CD14-positive monocyte (primary cell): ENCODE results near the gene FRMD4A. TPM values are rescaled to one million over a fixed set of nuclear protein-coding genes. Genes with fewer than 3 reads are reported as not detected.
A peak's percentile ranks its signal among the peaks of the same experiment; 100 is the strongest.

Experiments used
- DNase-seq, 3 donors: peaks; one replicate each; pipeline ENCODE4 v3.0.0-alpha.2; 2011 to 2022
- H2AFZ ChIP-seq: 2 replicates; pipeline ENCODE4 v1.6.0; 2012; ENCODE audit warnings: mild to moderate bottlenecking, low read depth, low read length, inconsistent platforms; ENCODE audit not compliant: insufficient read depth, poor library complexity, severe bottlenecking
- H3K27ac ChIP-seq, 2 donors: 1 replicate in 1 of 2; 2 replicates in 1 of 2; pipeline ENCODE4 v1.5.1; 2012 to 2013; ENCODE audit warnings: low read length in 2 of 2, control low read depth in 1 of 2, inconsistent platforms in 1 of 2, low read depth in 1 of 2, mild to moderate bottlenecking in 1 of 2
- H3K27me3 ChIP-seq, 2 donors: one replicate each; pipeline versions ENCODE4 v1.6.0 to v1.6.1; 2011 to 2013; ENCODE audit warnings: low read length in 2 of 2; ENCODE audit not compliant: control insufficient read depth in 2 of 2, insufficient read depth in 2 of 2
- H3K36me3 ChIP-seq, 2 donors: replicated peaks in 1 of 2; 1 replicate in 1 of 2; 2 replicates in 1 of 2; pipeline versions ENCODE4 v1.5.1 to v1.6.1; 2012 to 2013; ENCODE audit warnings: low read length in 2 of 2, control low read depth in 1 of 2, inconsistent platforms in 1 of 2, mild to moderate bottlenecking in 1 of 2; ENCODE audit not compliant: insufficient read depth in 2 of 2, control insufficient read depth in 1 of 2
- H3K4me1 ChIP-seq, 2 donors: 1 replicate in 1 of 2; 2 replicates in 1 of 2; pipeline versions ENCODE4 v1.5.1 to v1.6.1; 2012 to 2013; ENCODE audit warnings: low read length in 2 of 2, control low read depth in 1 of 2, inconsistent platforms in 1 of 2, mild to moderate bottlenecking in 1 of 2, moderate library complexity in 1 of 2; ENCODE audit not compliant: insufficient read depth in 2 of 2, control insufficient read depth in 1 of 2
- H3K4me2 ChIP-seq: replicated peaks from 2 replicates; pipeline ENCODE3; 2012; ENCODE audit warnings: low read length, moderate library complexity, mild to moderate bottlenecking; ENCODE audit not compliant: poor library complexity, severe bottlenecking; ENCODE audit errors: extremely low read depth
- H3K4me3 ChIP-seq, 3 experiments: fragments of 200-600 bp in 1 of 3; sonication (generic) in 1 of 3; replicated peaks in 1 of 3; 1 replicate in 2 of 3; 2 replicates in 1 of 3; pipeline ENCODE4 v1.5.1; 2011 to 2013; ENCODE audit warnings: low read length in 3 of 3, mild to moderate bottlenecking in 3 of 3, control low read depth in 2 of 3, low read depth in 2 of 3, inconsistent platforms in 1 of 3, moderate library complexity in 1 of 3
- H3K79me2 ChIP-seq: 2 replicates; pipeline ENCODE4 v1.6.0; 2012; ENCODE audit warnings: mild to moderate bottlenecking, control low read depth, inconsistent platforms, low read length, moderate library complexity; ENCODE audit not compliant: insufficient read depth
- H3K9ac ChIP-seq: 2 replicates; pipeline ENCODE4 v1.6.0; 2017; ENCODE audit warnings: low read length, mild to moderate bottlenecking; ENCODE audit not compliant: insufficient read depth, poor library complexity, severe bottlenecking
- H3K9me3 ChIP-seq, 2 donors: replicated peaks in 1 of 2; 1 replicate in 1 of 2; 2 replicates in 1 of 2; pipeline versions ENCODE4 v1.5.1 to v1.6.1; 2012 to 2013; ENCODE audit warnings: low read length in 2 of 2, control low read depth in 1 of 2; ENCODE audit not compliant: control insufficient read depth in 1 of 2, insufficient read depth in 1 of 2
- H4K20me1 ChIP-seq: 2 replicates; pipeline ENCODE4 v1.6.0; 2012; ENCODE audit warnings: mild to moderate bottlenecking, low read length, control low read depth, moderate library complexity; ENCODE audit not compliant: insufficient read depth
- H3K27ac Mint-ChIP-seq, 7 donors: one replicate each; pipeline ENCODE4 v1.8.0; 2020; ENCODE audit warnings: mild to moderate bottlenecking in 7 of 7, mixed read lengths in 7 of 7, moderate library complexity in 6 of 7, inconsistent platforms in 2 of 7
- H3K27me3 Mint-ChIP-seq, 3 donors: one replicate each; pipeline ENCODE4 v1.8.0; 2021 to 2022; ENCODE audit warnings: low read depth in 3 of 3, mild to moderate bottlenecking in 3 of 3, mixed read lengths in 3 of 3, moderate library complexity in 3 of 3, inconsistent platforms in 1 of 3
- H3K36me3 Mint-ChIP-seq, 2 donors: one replicate each; pipeline ENCODE4 v1.8.0; 2020; ENCODE audit warnings: mixed read lengths in 2 of 2, inconsistent platforms in 1 of 2, mild to moderate bottlenecking in 1 of 2
- H3K4me1 Mint-ChIP-seq: one replicate; pipeline ENCODE4 v1.8.0; 2020; ENCODE audit warnings: mild to moderate bottlenecking, mixed read lengths
- H3K4me3 Mint-ChIP-seq, 2 donors: one replicate each; pipeline ENCODE4 v1.8.0; 2020; ENCODE audit warnings: mild to moderate bottlenecking in 2 of 2, mixed read lengths in 2 of 2, moderate library complexity in 1 of 2
- H3K9me3 Mint-ChIP-seq, 7 donors: one replicate each; pipeline ENCODE4 v1.8.0; 2020 to 2022; ENCODE audit warnings: mixed read lengths in 7 of 7, mild to moderate bottlenecking in 6 of 7, moderate library complexity in 6 of 7, inconsistent platforms in 2 of 7
- WGBS: methylation state at CpG from one replicate; pipeline ENCODE4 v1.1.5; 2013; ENCODE audit warnings: missing lambda C conversion rate; ENCODE audit not compliant: insufficient coverage; 5-methylcytosine and 5-hydroxymethylcytosine counted together
- intact Hi-C, 2 donors: fragments of 100-400 bp; cut with micrococcal nuclease; formaldehyde crosslinking; loops; one replicate each; pipeline versions ENCODE4 v1.15.0 to v1.15.1; 2023
- polyA plus RNA-seq, 3 donors: library from polyadenylated mRNA; depleted of rRNA in 1 of 3; unstranded in 2 of 3; stranded (reverse) in 1 of 3; fragments of 300-500 nt in 2 of 3; fragments of >200 nt in 1 of 3; fragmentation: Illumina TruSeq in 2 of 3; gene quantifications; 1 replicate in 2 of 3; 2 replicates in 1 of 3; pipeline ENCODE4 v1.2.3, GENCODE V29; 2012 to 2021
- TF ChIP-seq, protein P1 (sequence below): fragments of 200-600 bp; IDR thresholded peaks from one replicate; pipeline ENCODE4 v1.8.0; 2022; ENCODE audit warnings: antibody characterized with exemption, mild to moderate bottlenecking

The FRMD4A gene
- polyA plus RNA-seq, 3 donors = 0.12 TPM; not detected in 2

GRCh38 chr10:13652860-13653259 lies 677.9 kb downstream of the FRMD4A start:
- WGBS = 96% methylated on average over 4 of the region's 6 CpGs
- intact Hi-C loops = no loop called here
- TF ChIP-seq, protein P1, sequence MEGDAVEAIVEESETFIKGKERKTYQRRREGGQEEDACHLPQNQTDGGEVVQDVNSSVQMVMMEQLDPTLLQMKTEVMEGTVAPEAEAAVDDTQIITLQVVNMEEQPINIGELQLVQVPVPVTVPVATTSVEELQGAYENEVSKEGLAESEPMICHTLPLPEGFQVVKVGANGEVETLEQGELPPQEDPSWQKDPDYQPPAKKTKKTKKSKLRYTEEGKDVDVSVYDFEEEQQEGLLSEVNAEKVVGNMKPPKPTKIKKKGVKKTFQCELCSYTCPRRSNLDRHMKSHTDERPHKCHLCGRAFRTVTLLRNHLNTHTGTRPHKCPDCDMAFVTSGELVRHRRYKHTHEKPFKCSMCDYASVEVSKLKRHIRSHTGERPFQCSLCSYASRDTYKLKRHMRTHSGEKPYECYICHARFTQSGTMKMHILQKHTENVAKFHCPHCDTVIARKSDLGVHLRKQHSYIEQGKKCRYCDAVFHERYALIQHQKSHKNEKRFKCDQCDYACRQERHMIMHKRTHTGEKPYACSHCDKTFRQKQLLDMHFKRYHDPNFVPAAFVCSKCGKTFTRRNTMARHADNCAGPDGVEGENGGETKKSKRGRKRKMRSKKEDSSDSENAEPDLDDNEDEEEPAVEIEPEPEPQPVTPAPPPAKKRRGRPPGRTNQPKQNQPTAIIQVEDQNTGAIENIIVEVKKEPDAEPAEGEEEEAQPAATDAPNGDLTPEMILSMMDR = no peak
- peaks cover 0 to 1% (median 0%) of the 10 kb centered on the region in 7 donors for H3K9me3 Mint-ChIP-seq
- Histone ChIP-seq H3K9ac (no peak overlapping the region), H3K4me2 (no peak overlapping the region), H4K20me1 (no peaks in the 10 kb centered on the region), H2AFZ (no peak overlapping the region), H3K9me3 (no peaks in the 10 kb centered on the region), H3K27me3 (no peaks in the 10 kb centered on the region), H3K27ac (no peak overlapping the region), H3K4me1 (no peaks in the 10 kb centered on the region), H3K79me2 (no peaks in the 10 kb centered on the region), H3K4me3 (no peak overlapping the region), H3K36me3 (peaks cover 0 to 48% of the 10 kb centered on the region in 2 donors)
- no peaks in the 10 kb centered on the region for H3K4me1 Mint-ChIP-seq
- peaks cover 31 to 33% of the 10 kb centered on the region in 2 donors for H3K36me3 Mint-ChIP-seq
- DNase-seq = no peak
- peaks cover 0 to 2% (median 0%) of the 10 kb centered on the region in 3 donors for H3K27me3 Mint-ChIP-seq
- no peak overlapping the region for H3K4me3 Mint-ChIP-seq
- H3K27ac Mint-ChIP-seq = no peak overlapping the region

- Mint-ChIP-seq H3K27ac (peak overlapping the region in 2 of 7 donors; percentile 7 to 68), H3K4me3 (no peak overlapping the region), H3K27me3 (peaks cover 0 to 2% (median 0%) of the 10 kb centered on the region in 3 donors), H3K36me3 (peaks cover 35 to 36% of the 10 kb centered on the region in 2 donors), H3K9me3 (peaks cover 0 to 1% (median 0%) of the 10 kb centered on the region in 7 donors), H3K4me1 (no peaks in the 10 kb centered on the region)
- no peak for DNase-seq
- H3K79me2 ChIP-seq = no peaks in the 10 kb centered on the region
- WGBS = 93% methylated on average over 1 of the region's 5 CpGs
- H3K27me3 ChIP-seq = no peaks in the 10 kb centered on the region
- no peaks in the 10 kb centered on the region for H3K4me1 ChIP-seq
- intact Hi-C loops = no loop called here
- H3K4me3 ChIP-seq = no peak overlapping the region
- no peaks in the 10 kb centered on the region for H3K9me3 ChIP-seq
- no peak overlapping the region for H2AFZ ChIP-seq
- H3K27ac ChIP-seq = no peak overlapping the region
- no peaks in the 10 kb centered on the region for H4K20me1 ChIP-seq
- peaks cover 0 to 53% of the 10 kb centered on the region in 2 donors for H3K36me3 ChIP-seq
- TF ChIP-seq, protein P1 = no peak
- H3K4me2 ChIP-seq = no peak overlapping the region
- no peak overlapping the region for H3K9ac ChIP-seq
These were observed 678.6 kb downstream of the FRMD4A start for GRCh38 chr10:13651969-13652720.
